Prostate gland (tissue), 2 donors: ENCODE data around the gene IQCM.

ENCODE experiments used
- POLR2A ChIP-seq: fragments of 450-650 bp; IDR thresholded peaks from one replicate; pipeline ENCODE4 v1.6.1; 2016; ENCODE audit warnings: antibody characterized with exemption, mild to moderate bottlenecking
- POLR2AphosphoS5 ChIP-seq: sonication (generic); formaldehyde crosslinking; IDR thresholded peaks from one replicate; pipeline ENCODE4 v1.6.1; 2017; ENCODE audit warnings: antibody characterized with exemption
- TF ChIP-seq, protein P1 (sequence below), 4 experiments: fragments of 200-600 bp in 2 of 4; fragments of 450-650 bp in 2 of 4; sonication (generic) in 2 of 4; IDR thresholded peaks; 1 replicate in 3 of 4; 2 replicates in 1 of 4; pipeline ENCODE4 v1.5.1; 2016 to 2019; ENCODE audit warnings: antibody characterized with exemption in 4 of 4, mild to moderate bottlenecking in 2 of 4, moderate library complexity in 2 of 4

DNA sequence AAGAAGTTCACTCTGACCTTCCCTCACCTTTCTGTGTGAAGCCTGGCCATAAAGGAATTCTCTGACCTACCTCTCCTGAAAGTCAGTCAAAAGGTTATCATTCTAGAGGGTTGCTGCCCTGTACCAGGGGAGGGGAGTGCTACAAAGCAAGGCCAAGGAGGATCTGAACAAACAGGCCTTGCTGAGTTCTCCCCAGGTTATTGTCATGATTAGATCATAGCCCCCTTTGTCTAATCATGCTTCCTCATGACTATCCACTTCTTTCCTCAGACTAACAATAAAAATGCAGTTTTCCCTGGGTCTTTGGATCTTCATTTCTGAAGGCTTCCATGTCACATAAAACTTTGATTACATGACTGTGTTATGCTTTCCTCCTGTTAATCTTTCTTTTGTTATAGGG, 472.0 kb downstream of the IQCM start:
- TF ChIP-seq, protein P1, sequence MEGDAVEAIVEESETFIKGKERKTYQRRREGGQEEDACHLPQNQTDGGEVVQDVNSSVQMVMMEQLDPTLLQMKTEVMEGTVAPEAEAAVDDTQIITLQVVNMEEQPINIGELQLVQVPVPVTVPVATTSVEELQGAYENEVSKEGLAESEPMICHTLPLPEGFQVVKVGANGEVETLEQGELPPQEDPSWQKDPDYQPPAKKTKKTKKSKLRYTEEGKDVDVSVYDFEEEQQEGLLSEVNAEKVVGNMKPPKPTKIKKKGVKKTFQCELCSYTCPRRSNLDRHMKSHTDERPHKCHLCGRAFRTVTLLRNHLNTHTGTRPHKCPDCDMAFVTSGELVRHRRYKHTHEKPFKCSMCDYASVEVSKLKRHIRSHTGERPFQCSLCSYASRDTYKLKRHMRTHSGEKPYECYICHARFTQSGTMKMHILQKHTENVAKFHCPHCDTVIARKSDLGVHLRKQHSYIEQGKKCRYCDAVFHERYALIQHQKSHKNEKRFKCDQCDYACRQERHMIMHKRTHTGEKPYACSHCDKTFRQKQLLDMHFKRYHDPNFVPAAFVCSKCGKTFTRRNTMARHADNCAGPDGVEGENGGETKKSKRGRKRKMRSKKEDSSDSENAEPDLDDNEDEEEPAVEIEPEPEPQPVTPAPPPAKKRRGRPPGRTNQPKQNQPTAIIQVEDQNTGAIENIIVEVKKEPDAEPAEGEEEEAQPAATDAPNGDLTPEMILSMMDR (IDR thresholded peaks at IDR 0.05) = no peak
- TF ChIP-seq POLR2AphosphoS5 (no peak), POLR2A (no peak)
